Vagina (tissue), 2 donors: Measurements from ENCODE around the gene TBL1X.

Experiments
- CTCF ChIP-seq, 3 experiments: fragments of 450-650 bp in 2 of 3; fragments of 200-600 bp in 1 of 3; sonication (generic) in 1 of 3; IDR thresholded peaks; one replicate each; pipeline ENCODE4 v1.5.1; 2017 to 2019; ENCODE audit warnings: antibody characterized with exemption in 3 of 3, mild to moderate bottlenecking in 2 of 3, moderate library complexity in 2 of 3
- POLR2A ChIP-seq, 2 donors: fragments of 450-650 bp; IDR thresholded peaks; one replicate each; pipeline ENCODE4 v1.6.1; 2017; ENCODE audit warnings: antibody characterized with exemption in 2 of 2, mild to moderate bottlenecking in 2 of 2, moderate library complexity in 2 of 2
- POLR2AphosphoS5 ChIP-seq, 2 donors: sonication (generic); formaldehyde crosslinking; IDR thresholded peaks; one replicate each; pipeline ENCODE4 v1.9.0; 2017; ENCODE audit warnings: antibody characterized with exemption in 2 of 2, mild to moderate bottlenecking in 2 of 2, low read depth in 1 of 2; ENCODE audit not compliant: insufficient read depth in 1 of 2

- no peak for TF ChIP-seq POLR2A (IDR thresholded peaks at IDR 0.05)
- TF ChIP-seq CTCF (IDR thresholded peaks at IDR 0.05) = no peak
- no peak for TF ChIP-seq POLR2AphosphoS5 (IDR thresholded peaks at IDR 0.05; ENCODE audit: insufficient read depth in 1 of 2, low read depth in 1 of 2)
Observed at GRCh38 chrX:9682456-9682855, 217.6 kb downstream of the TBL1X start.
